Chondrocyte (in vitro differentiated cells): Measurements from ENCODE around the gene INO80D. TPM values are rescaled to one million over a fixed set of nuclear protein-coding genes. Genes with fewer than 3 reads are reported as not detected.
A peak's percentile ranks its signal among the peaks of the same experiment; 100 is the strongest.

Experiments used
- DNase-seq: peaks from one replicate; pipeline ENCODE4 v3.0.0; 2021; ENCODE audit warnings: mixed read lengths, low spot score
- H3K27ac Mint-ChIP-seq: one replicate; pipeline ENCODE4 v1.8.0; 2021; ENCODE audit warnings: mild to moderate bottlenecking, moderate library complexity, mixed read lengths; ENCODE audit not compliant: unreplicated experiment
- H3K27me3 Mint-ChIP-seq: 2 replicates; pipeline ENCODE4 v1.8.0; 2021; ENCODE audit warnings: low read depth, mixed read lengths
- H3K36me3 Mint-ChIP-seq: 2 replicates; pipeline ENCODE4 v1.8.0; 2021; ENCODE audit warnings: low read depth, mixed read lengths
- H3K4me1 Mint-ChIP-seq: 2 replicates; pipeline ENCODE4 v1.8.0; 2021; ENCODE audit warnings: low read depth, mild to moderate bottlenecking, mixed read lengths
- H3K4me3 Mint-ChIP-seq: one replicate; pipeline ENCODE4 v1.8.0; 2021; ENCODE audit warnings: mild to moderate bottlenecking, moderate library complexity, mixed read lengths; ENCODE audit not compliant: unreplicated experiment
- H3K9me3 Mint-ChIP-seq: 2 replicates; pipeline ENCODE4 v1.8.0; 2021; ENCODE audit warnings: low read depth, mixed read lengths
- total RNA-seq: library from RNA; stranded (reverse); gene quantifications from 3 replicates; pipeline ENCODE4 v1.2.1, GENCODE V29; 2021
- TF ChIP-seq, protein P1 (sequence below): fragments of 200-600 bp; sonication (generic); IDR thresholded peaks from 2 replicates; pipeline ENCODE4 v1.5.0; 2021; ENCODE audit warnings: antibody characterized with exemption, mild to moderate bottlenecking, moderate library complexity

Gene INO80D
- total RNA-seq, 1 donor from 2014 or later = 14.5 TPM

DNA sequence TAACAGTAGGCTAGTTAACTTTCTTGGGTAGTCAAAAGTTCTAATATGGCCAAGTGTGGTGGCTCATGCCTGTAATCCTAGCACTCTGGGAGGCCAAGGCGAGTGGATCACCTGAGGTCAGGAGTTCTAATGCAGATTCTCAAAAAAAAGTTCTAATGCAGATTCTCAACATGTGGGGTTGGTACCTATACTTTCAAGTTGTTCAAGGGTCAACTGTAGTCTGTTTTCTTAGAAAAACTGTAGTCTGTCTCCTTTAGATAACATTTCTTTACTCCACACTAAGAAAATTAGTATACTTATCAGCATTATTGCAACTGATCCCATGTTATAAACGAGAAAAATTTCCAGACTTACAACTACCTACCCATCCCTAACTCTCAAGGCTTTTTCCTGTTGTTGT, 16.6 kb downstream of the INO80D start:
- TF ChIP-seq, protein P1, sequence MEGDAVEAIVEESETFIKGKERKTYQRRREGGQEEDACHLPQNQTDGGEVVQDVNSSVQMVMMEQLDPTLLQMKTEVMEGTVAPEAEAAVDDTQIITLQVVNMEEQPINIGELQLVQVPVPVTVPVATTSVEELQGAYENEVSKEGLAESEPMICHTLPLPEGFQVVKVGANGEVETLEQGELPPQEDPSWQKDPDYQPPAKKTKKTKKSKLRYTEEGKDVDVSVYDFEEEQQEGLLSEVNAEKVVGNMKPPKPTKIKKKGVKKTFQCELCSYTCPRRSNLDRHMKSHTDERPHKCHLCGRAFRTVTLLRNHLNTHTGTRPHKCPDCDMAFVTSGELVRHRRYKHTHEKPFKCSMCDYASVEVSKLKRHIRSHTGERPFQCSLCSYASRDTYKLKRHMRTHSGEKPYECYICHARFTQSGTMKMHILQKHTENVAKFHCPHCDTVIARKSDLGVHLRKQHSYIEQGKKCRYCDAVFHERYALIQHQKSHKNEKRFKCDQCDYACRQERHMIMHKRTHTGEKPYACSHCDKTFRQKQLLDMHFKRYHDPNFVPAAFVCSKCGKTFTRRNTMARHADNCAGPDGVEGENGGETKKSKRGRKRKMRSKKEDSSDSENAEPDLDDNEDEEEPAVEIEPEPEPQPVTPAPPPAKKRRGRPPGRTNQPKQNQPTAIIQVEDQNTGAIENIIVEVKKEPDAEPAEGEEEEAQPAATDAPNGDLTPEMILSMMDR = no peak
- no peak overlapping the region for H3K4me3 Mint-ChIP-seq
- H3K36me3 Mint-ChIP-seq = no peaks in the 10 kb centered on the region
- peaks cover 7% of the 10 kb centered on the region for H3K4me1 Mint-ChIP-seq
- DNase-seq = no peak
- peak overlapping the region; percentile 17 for H3K27ac Mint-ChIP-seq
- H3K27me3 Mint-ChIP-seq = no peaks in the 10 kb centered on the region
- H3K9me3 Mint-ChIP-seq = no peaks in the 10 kb centered on the region

DNA sequence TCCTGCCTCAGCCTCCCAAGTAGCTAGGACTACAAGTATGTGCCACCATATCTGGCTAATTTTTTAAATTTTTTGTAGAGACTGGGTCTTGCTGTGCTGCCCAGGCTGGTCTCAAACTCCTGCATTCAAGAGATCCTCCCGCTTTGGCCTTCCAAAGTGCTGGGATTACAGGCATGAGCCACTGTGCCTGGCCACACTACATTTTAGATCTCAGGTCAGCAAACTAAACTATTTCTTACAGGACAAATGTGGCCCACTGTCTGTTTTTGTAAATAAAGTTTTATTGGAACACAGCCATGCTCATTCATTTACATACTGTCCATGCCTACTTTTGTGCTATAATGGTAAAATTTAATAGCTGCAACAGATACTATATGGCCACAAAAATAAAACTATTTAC, 17.8 kb downstream of the INO80D start:
- peaks cover 7% of the 10 kb centered on the region for H3K4me1 Mint-ChIP-seq
- no peak overlapping the region for H3K27ac Mint-ChIP-seq
- TF ChIP-seq, protein P1 = no peak
- no peaks in the 10 kb centered on the region for H3K9me3 Mint-ChIP-seq
- no peak overlapping the region for H3K4me3 Mint-ChIP-seq
- H3K36me3 Mint-ChIP-seq = no peaks in the 10 kb centered on the region
- H3K27me3 Mint-ChIP-seq = no peaks in the 10 kb centered on the region
- DNase-seq = no peak

DNA sequence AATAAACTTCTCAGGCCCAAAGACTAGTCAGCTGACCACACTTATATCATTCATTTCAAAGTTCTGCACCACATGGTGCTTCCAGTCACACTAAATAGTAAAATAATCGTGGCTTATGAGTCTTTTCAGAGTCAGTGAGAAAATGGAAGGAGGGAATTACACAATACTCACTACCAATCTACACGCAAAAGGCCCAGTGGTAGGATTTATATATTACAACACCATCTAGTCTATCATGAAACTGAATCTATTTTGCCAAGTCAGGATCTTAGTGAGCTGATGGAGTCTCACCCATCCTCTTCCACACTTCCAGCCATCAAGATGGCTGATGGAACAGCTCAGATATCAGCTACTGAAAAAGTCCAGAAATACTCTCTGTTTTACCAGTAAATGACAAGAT, 21.9 kb downstream of the INO80D start:
- no peak overlapping the region for H3K27ac Mint-ChIP-seq

DNA sequence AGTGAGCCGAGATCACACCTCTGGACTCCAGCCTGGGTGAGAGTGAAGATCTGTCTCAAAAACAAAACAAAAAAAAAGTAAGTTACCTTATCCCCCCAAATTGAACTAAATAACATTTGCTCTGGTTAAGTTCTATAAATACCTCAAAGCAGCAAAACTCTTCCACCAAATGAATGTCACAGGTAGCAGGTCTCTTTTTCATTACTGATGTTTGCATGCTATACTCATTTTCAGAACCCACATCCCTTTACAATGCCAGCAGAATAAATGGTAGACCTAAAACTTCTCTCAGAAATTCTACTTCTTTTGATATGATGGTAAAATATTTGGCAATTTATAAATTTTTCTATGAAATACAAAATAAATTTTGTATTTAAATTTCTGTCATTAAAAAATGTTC, 22.3 kb downstream of the INO80D start:
- no peak for DNase-seq
- H3K4me1 Mint-ChIP-seq = no peaks in the 10 kb centered on the region
- no peaks in the 10 kb centered on the region for H3K27me3 Mint-ChIP-seq
- peaks cover 5% of the 10 kb centered on the region for H3K36me3 Mint-ChIP-seq
- H3K9me3 Mint-ChIP-seq = no peaks in the 10 kb centered on the region
- H3K27ac Mint-ChIP-seq = no peak overlapping the region
- no peak overlapping the region for H3K4me3 Mint-ChIP-seq
- TF ChIP-seq, protein P1 = no peak

More for the DNA sequence above, 21.9 kb downstream of the INO80D start:
- Mint-ChIP-seq H3K27me3 (no peaks in the 10 kb centered on the region), H3K4me3 (no peak overlapping the region), H3K9me3 (no peaks in the 10 kb centered on the region), H3K4me1 (no peaks in the 10 kb centered on the region), H3K36me3 (peaks cover 5% of the 10 kb centered on the region)
- no peak for DNase-seq
- TF ChIP-seq, protein P1 = no peak

- Mint-ChIP-seq H3K4me1 (no peaks in the 10 kb centered on the region), H3K36me3 (peaks cover 5% of the 10 kb centered on the region), H3K9me3 (no peaks in the 10 kb centered on the region), H3K27ac (no peak overlapping the region), H3K4me3 (no peak overlapping the region), H3K27me3 (no peaks in the 10 kb centered on the region)
- TF ChIP-seq, protein P1 = no peak
- no peak for DNase-seq
Measured at GRCh38 chr2:206062724-206063123, 23.2 kb downstream of the INO80D start.
